Endometrial microvascular endothelial cells (primary cell): ENCODE data around the gene HDLBP. TPM values are rescaled to one million over a fixed set of nuclear protein-coding genes. Genes with fewer than 3 reads are reported as not detected.
"Not testable (repeated sequence)": the region's sequence is repeated elsewhere in the genome, so short reads cannot be mapped to it uniquely, and the experiment has no call there.

ENCODE experiments used
- in situ Hi-C: cut with HindIII; loops from 2 replicates; pipeline ENCODE4 v1.10.0; 2017; ENCODE audit warnings: low sequenced_read_pairs, low pct_unique_long_range_greater_than_20kb; ENCODE audit errors: inconsistent ontology term
- total RNA-seq: library from RNA; depleted of rRNA; stranded (reverse); fragments of >200 nt; gene quantifications from one replicate; pipeline ENCODE4 v1.2.3, GENCODE V29; 2015; ENCODE audit errors: inconsistent ontology term

The HDLBP gene
- total RNA-seq, 1 donor from 2014 or later: 354 TPM

DNA sequence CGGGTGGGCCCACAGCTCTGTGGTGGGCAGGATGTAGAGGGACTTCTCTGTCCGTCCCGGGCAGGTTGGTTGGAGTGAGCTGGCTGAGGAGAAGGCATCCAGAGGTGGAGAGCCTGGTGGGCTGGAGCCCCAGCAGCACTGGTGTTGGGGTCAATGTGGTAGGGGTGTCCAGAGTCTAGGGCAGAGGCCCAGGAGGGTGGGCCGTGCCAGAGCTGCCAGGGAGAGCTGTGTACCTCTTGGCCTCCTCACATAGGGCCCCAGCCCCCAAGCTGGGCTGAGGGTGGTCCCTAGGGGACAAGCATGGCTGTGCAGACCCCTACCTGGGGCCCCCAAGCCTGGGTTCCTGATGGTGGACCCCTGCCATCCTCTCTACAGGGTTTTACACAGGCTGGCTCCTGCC is 111.0 kb downstream of the HDLBP start:
- in situ Hi-C loops: no loop called here

DNA sequence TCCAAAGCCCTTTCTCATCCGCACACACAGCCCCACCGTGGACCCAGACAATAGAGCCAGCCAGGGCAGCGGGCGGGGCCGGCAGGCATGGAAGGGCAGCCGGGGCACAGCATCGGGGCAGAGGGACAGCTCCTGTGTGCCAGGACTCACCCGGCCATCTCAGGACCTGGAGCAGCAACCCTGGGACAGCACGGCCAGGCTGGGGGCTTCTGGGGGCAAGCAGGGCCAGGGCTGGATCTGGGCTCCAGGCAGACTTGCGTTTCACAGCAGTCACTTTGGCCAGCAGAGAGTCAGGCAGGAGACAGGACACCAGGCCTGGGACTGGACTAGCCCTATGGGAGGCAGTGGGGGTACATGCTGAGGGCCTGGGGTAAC is 111.5 kb downstream of the HDLBP start:
- in situ Hi-C loops: no loop called here

DNA sequence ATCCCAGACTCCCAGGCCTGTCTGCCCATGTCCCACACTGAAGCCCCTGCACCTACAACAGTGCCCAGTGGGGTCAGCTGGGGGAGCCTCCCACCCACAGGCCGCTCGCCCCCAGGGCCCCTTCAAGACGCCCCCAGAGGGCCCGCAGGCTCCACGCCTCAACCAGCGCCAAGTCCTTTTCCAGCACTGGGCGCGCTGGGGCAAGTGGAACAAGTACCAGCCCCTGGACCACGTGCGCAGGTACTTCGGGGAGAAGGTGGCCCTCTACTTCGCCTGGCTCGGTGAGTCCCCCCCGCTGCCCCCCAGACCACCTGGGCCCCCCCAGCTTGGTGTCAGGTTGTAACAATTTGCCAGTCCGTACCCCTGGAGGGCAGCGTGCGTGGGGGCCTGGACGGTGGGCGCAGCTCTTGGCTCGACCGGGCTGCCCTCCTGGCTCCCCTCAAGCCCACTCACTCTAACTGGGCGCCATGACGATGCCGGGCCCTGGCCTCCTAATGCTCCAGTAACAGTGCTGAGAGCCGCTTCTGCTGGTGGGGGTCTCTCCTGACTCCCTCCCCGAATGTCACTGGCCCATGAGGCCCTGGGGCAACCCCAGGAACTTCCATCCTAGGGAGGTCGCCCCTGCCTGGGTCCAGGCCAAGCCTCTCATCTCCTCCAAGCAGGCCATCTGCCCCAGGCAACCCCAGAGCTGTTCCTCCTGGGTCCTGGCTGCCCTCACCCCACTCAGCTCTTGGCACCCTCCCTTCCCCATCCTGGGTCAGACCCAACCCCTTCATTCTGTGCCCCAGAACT is 112.1 kb downstream of the HDLBP start:
- in situ Hi-C loops: no loop called here

DNA sequence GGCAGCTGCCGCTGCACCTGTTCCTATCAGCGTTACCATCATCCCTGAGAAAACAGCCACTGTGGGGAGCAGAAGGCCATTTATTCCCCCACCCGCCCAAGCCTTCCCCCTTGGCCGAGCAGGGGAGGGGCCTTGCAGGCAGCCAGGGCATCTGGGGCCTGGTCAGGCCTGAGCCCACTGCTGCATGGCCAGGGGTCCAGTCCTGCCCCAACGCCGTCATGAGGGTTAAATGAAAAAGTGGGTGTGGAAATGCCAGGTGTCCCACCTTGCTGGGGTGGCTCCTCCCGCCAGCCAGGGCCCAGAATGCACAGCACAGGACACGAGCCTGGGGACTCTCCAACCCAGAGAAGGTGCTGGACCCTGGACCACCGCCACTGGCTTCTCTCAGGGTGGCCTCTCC is 112.8 kb downstream of the HDLBP start:
- in situ Hi-C loops: no loop called here

DNA sequence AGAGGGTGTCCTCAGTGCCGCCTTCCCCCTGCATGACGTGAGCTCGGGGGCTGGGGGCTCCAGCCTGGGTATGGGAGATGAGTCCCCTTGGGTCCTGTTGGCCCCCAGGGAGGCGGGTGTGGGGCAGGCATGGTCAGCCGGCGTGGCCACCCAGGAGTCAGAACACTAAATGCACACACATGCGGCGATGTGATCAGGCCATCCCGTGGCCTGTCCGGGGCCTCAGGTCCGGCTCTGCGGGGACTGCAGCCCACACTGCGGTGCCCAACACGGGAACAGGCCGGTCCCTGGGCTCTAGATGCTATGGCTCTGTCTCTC is 113.2 kb downstream of the HDLBP start:
- in situ Hi-C loops: no loop called here

DNA sequence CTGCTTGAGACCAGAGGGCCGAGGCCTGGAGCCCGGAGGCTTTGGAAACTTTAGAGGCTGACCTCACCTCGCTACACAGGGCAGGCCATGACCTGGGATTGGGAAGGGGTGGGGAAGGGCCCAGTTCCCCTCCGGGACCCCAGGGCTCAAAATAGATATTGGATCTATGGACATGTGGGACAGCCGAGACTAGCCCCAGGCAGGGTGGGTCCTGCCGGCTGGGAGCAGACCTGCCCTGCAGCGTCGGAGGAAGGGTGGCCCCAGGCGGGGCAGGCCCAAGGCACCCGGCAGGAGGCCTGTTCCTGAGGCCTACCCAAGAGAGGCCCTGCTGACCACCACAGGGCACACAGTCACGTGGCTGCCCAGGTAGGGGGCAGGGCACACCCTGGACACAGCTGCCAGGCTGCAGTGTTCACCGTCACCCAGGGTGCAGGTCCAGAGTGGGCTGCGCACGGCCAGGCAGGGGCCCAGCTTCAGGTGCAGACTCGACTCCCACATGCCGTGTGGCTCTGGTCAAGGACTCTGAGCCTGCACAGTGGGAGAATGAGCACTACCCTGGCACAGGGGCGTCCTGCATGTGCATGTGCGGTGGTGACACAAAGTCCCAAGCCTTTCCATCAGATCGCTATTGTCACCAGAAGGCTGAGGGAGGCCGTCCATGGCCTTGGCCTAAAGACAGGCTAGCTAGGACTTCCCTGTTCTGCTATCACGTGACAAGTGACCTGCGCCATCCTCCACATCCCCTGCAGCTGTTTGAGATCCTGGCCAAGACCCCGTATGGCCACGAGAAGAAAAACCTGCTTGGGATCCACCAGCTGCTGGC is 113.8 kb downstream of the HDLBP start:
- in situ Hi-C loops: no loop called here

DNA sequence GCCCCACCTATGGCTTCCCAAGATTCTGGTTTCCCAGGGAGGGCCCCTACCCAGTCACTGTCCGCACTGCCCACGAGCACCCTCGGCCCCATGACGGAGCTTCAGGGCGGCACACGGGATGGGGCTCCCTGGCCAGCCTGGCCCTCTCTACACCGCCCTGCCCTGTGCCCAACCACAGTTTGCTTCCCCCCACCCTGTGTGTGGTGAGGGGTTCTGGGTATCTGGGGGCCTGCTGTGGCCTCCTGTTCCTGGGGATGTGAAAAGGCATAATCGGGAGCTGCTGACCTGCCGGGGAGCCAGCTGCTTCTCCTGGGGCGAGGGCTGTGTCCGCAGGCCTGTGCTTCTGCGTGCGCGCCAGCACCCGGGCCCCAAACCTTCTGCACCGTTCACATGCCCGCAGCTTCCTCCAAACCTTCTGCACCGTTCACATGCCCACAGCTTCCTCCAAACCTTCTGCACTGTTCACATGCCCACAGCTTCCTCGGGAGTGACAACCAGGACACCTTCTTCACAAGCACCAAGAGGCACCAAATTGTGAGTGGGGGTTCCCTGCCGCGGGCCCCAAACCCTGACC is 114.6 kb downstream of the HDLBP start:
- in situ Hi-C loops: no loop called here

DNA sequence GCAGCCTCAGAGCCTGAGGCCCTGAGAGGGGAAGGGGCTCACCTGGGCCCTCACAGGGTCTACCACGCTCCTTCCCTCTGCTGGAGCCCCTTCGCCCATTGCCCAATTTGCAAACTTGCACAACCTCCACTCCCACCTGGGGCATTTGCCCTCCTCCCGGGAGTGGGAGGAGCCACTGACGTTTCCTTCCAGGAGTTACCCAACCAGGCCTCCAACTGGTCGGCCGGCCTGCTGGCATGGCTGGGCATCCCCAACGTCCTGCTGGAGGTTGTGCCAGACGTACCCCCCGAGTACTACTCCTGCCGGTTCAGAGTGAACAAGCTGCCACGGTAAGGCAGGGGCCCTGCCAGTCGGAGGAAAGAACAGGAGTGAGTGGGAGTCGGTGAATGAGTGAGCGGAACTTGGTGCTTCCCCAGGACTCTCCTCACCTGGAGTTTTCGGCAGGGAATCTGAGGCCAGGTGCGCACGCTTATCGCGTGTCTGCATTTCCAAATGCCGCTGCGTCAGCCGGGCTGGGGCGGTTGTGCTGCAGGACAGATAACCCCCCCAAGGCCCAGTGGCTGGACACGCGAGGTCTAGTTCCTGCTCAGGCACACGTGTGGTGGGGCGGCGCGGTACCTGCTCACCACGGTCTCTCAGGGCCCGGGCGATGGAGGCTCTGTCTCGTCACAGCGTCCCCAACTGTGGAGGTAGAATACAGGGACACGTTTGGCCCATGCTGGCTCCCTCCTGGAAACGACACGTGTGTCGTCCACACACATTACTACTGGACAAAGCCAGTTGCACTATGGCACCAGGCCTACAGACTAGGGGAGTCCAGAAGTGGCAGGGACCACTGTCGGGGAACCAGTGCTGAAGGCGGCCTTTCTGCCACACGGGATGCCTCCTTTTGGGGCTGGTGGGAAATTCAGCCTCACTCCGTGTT is 115.3 kb downstream of the HDLBP start:
- in situ Hi-C loops: no loop called here

DNA sequence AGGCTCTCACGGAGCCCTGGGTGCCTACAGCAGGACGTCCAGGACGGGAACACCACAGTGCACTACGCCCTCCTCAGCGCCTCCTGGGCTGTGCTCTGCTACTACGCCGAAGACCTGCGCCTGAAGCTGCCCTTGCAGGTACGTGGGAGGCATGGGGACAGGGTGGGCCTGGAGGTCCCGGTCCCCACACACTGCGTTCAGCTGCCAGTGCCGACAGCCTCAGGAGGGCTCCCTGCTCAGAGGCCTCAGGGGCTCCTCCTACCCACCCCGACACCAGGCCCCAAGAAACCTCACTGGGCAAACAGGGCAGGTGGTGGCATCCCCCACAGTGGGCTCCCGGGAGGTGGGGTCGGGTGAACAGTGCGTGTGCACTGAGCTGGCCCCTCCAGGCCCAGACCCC is 116.2 kb downstream of the HDLBP start:
- in situ Hi-C loops: no loop called here

DNA sequence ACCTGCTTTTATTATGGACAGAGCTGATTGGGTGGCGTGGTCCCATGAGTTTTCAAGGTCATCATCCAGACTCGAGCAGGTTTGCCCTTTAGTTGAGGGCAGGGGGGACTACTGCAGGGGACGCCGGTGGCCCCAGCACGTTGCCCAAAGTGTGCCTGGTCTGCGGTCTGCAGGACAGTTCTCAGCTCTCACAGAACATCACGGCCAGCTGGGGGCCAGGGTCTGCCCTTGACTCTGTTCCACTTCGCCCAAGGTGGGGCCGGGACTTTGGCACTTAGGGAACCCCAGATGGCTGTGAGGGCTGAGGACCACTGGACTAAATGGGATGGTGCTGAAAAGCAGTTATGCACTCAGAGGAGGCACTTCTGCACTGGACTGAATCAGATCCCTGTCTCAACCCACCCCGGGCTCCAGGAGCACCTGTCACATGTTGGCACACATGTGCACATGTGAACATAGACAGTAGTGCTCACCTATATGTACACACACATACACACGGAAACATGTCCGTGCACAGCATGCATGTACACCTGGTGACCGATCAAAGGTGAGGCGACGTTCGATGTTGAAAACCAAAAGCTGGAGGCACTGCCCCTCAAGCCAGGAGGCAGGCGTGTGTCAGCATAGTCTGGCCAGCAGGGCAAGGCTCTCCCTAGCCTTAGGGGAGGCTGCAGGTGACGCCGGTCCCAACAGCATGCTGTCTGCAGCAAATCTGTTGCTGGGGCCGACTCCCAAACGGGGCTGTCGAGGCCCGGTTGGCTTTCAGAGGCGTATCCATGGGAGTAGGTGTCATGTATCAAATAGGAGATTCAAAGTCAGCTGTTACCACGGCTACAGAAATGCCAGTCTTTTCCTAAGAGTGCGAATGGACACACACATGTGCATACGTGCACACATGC is 116.8 kb downstream of the HDLBP start:
- in situ Hi-C loops: no loop called here

DNA sequence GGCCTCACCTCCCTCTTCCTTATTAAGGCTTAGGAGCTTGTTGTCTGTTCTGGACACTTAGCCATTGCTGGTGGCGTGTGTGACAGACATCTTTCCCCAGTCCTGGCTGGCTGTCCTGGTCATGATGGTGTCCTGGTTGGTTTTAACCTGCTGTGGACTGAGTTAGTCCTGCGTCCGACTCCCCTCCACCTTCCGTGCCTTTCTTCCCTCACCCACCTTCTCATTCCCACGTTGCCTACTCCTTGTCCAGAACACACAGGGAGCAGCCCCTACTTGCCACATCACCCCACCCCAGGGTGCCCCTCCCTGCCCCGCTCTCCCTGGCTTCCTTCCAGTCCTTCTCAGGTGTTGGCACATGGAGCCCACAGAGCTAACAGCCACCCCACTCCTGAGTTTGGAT is 117.5 kb downstream of the HDLBP start:
- in situ Hi-C loops: no loop called here

DNA sequence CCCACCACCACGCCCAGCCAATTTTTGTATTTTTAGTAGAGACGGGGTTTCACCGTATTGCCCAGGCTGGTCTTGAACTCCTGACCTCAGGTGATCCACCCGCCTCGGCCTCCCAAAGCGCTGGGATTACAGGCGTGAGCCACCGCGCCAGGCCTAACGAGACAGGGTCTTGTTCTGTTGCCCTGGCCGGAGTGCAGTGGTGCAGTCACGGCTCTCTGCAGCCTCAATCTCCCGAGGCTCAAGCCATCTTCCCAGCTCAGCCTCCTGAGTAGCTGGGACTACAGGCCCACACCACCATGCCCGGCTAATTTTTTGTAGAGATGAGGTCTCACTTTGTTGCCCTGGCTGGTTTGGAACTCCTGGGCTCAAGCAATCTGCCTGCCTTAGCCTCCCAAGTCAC is 118.2 kb downstream of the HDLBP start:
- in situ Hi-C loops: not testable (repeated sequence)

DNA sequence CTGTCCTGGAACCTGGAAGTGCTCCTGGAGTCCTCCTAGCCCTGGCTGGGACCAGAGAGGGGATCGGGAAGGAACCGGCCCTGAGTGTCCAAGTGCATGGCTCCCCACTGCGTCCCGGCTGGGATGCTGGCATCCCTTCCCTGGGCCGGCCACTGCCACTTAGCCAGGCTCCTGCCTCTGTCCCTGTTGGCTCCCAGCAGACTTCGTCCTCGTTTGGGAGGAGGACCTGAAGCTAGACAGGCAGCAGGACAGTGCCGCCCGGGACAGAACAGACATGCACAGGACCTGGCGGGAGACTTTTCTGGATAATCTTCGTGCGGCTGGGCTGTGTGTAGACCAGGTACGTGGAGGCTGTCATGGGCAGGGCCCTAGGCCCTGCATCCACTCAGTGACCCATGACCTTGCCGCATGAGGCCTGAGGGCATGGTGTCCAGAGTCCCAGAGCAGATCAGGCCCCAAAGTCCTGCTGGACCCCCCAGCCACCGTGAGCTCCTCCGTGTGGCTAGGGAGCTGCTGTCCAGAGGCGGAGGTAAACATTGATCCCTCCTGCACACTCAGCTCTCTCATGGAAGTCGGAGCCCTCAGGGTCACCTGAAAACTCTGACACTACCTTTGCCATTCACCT is 119.9 kb downstream of the HDLBP start:
- in situ Hi-C loops: no loop called here

DNA sequence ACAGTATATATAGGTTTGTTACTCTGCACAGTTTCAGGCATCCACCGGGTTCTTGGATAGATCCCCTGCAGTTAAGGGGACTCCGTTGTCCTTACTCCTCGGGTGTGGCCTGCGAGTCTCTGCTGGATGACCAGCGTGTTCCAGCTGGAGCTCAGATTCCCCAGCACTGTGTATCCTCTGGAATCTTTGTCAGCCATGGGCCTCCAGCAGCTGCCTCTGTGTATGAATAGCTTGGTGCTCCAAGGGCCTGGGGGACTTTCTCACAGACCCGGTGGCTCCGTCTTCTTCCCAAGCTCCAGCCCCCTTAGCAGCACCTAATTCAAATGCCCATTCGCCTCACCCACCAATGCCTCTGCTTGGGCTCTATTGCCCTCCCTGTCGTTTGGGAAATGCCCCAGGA is 120.7 kb downstream of the HDLBP start:
- in situ Hi-C loops: no loop called here

DNA sequence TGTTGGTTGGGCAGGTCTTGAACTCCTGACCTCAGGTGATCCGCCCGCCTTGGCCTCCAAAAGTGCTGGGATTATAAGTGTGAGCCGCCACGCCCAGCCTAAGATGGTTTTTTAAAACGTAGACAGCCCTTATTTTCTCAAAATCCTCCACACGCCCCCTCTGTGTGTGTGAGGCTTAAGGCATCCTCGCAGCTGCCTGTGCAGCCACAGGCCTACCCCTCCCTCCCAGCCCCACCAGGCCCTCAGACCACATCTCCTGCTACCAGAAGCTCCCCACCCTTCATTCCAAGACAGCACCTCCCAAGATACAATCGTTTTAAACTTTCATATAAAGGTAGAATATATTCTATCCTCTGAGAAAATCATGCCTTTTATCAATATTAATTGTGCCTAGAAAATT is 122.2 kb downstream of the HDLBP start:
- in situ Hi-C loops: no loop called here

DNA sequence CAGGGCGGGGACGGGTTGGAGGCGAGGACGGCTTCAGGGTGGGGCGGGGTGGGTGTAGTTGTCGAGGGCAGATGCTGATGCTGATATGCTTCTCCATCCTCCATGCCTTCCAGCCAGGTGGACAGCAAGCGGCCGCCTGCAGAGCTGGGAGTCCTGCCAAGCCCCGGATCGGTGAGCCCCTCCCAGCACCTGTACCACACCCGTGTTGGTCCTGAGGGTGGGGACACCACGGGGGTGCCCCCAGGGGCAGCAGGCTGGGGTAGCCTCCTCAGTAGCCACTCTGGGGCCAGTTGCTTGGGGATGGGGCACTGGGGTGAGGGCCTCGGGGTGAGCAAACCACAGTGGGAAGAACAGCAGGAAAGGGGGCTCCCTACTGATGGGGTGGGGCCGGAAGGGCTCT is 124.4 kb downstream of the HDLBP start:
- in situ Hi-C loops: no loop called here

DNA sequence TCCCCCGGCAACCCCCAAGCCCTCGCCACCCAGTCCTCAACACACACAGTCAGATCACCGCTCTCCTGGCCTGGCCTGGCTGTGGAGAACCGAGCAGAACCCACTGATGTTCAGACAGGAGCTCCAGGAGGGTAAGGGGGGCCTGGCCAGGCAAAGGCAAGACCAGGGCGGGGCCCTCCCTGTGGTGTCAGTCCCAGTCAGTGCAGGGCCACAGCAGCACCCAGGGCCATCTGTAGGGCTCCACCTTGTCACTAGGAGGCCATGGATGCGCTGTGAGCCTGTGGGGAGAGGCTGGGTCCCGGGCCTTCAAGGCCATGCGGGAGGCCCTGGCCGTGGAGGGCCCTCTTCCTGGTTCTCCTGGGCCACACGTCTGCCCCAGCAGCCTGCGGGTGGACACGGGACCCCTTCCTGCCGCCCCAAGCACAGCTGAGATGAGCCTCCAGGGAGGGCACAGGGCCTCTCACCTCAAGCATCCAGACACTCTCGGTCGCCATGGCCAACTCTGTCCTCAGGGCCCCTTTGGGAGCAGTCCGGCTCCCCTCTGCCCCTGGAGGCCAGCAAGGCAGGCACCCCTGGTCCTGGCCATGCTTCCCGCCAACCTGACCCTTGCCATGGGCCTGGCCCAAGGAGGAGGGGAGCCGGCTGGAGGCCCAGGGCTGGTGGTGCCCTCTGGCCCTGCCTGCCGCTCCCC is 125.0 kb downstream of the HDLBP start:
- in situ Hi-C loops: no loop called here
